ACC112 (cell line): ENCODE results near the gene MARCHF5.
"Not testable (repeated sequence)": the region's sequence is repeated elsewhere in the genome, so short reads cannot be mapped to it uniquely, and the experiment has no call there.

ENCODE experiments used
- H2AFZ ChIP-seq: fragments of 200-600 bp; sonication (generic); one replicate; pipeline ENCODE4 v1.6.0; 2017; ENCODE audit warnings: antibody characterized with exemption, low read length; ENCODE audit not compliant: unreplicated experiment
- H3K27ac ChIP-seq: fragments of 200-600 bp; sonication (generic); 2 replicates; pipeline ENCODE4 v1.5.1; 2014; ENCODE audit warnings: low read depth, mild to moderate bottlenecking, antibody characterized with exemption, low read length, moderate library complexity
- H3K27me3 ChIP-seq: fragments of 200-600 bp; sonication (generic); 2 replicates; pipeline ENCODE4 v1.6.1; 2014; ENCODE audit warnings: mild to moderate bottlenecking, antibody characterized with exemption, low read length, moderate library complexity, mixed read lengths; ENCODE audit not compliant: insufficient read depth
- H3K36me3 ChIP-seq: fragments of 200-600 bp; sonication (generic); 2 replicates; pipeline ENCODE4 v1.6.1; 2016; ENCODE audit warnings: mild to moderate bottlenecking, antibody characterized with exemption, low read length, moderate library complexity, mixed read lengths; ENCODE audit not compliant: insufficient read depth
- H3K4me1 ChIP-seq: fragments of 200-600 bp; sonication (generic); one replicate; pipeline ENCODE4 v1.6.1; 2016; ENCODE audit warnings: low read length, mixed read lengths; ENCODE audit not compliant: insufficient read depth, unreplicated experiment, control insufficient read depth
- H3K4me3 ChIP-seq: fragments of 200-600 bp; sonication (generic); 2 replicates; pipeline ENCODE4 v1.5.1; 2014; ENCODE audit warnings: mild to moderate bottlenecking, low read depth, low read length
- H3K79me2 ChIP-seq: fragments of 200-600 bp; sonication (generic); one replicate; pipeline ENCODE4 v1.6.0; 2016; ENCODE audit warnings: low read length; ENCODE audit not compliant: control insufficient read depth, unreplicated experiment, insufficient read depth

Gene MARCHF5

DNA sequence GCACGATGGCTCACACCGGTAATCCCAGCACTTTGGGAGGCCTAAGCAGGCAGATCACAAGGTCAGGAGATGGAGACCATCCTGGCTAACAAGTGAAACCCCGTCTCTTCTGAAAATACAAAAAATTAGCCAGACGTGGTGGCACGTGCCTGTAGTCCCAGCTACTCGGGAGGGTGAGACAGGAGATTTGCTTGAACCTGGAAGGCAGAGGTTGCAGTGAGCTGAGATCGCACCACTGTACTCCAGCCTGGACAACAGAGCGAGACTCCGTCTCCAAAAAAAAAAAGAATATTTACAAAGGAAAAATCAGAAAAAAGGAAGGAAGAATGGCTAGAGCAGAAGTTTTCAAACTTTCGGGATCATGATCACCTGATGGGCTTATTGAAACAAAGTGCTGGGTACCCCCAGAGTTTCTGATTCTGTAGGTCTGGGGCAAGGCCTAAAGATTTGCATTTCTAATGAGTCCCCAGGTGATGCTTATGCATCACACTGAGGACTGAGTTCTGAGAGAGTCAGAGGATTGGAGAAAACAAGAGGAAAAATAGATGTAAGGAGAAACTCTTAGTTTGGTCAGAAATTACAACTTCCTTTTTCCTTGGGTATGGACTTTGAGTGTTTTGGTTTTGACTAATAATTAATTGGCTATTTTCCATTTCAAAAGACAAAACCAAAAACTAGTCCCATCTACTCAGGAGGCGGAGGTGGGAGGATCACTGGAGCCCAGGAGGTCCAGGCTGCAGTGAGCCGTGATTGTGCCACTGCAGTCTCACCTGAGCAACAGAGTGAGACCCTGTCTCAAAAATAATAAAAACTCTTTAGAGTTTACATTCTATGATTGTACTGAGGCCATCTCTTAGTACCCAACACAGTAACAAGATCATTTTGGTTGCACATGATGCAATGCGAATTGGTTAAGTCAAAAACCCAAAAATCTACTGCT is 14.4 kb downstream of the MARCHF5 start:
- Histone ChIP-seq H3K79me2 (peaks cover 76% of the 10 kb centered on the region), H3K4me1 (no peaks in the 10 kb centered on the region), H3K27ac (no peak overlapping the region), H3K36me3 (no peaks in the 10 kb centered on the region), H3K27me3 (no peaks in the 10 kb centered on the region), H3K4me3 (no peak overlapping the region), H2AFZ (no peak overlapping the region)

DNA sequence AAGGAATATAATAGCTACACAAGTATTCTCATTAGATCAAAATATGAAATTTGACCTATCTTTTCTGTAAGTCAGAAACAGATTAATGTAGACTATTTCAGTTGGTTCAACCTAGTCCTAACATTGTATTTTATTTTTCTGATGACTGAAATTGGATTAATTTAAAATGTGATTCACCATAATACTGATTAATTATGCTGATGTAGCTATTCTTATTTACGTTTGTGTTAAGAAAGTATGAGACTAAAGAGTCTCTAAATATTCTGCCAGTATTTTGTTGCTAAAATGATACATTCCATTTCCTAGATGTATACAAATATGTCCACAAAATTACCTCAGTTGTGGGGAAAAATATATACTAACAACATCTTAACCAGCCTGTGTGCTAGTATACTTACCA is 18.3 kb downstream of the MARCHF5 start:
- Histone ChIP-seq H2AFZ (no peak overlapping the region), H3K79me2 (peaks cover 52% of the 10 kb centered on the region)

DNA sequence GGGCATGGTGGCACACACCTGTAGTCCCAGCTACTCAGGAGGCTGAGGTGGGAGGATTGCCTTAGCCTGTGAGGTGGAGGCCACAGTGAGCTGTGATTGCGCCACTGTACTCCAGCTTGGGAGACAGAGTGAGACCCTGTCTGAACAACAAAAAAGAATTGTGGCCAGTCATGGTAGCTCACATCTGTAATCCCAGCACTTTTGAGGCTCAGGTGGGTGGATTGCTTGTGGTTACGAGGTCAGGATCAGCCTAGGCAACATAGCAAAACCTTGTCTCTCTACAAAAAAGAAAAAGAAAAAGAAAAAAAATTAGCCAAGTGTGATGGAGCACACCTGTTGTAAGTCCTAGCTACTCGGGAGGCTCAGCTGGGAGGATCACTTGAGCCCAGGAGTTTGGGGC is 22.8 kb downstream of the MARCHF5 start:
- no peaks in the 10 kb centered on the region for H3K27me3 ChIP-seq
- no peak overlapping the region for H2AFZ ChIP-seq
- no peaks in the 10 kb centered on the region for H3K4me1 ChIP-seq
- H3K79me2 ChIP-seq = peaks cover 21% of the 10 kb centered on the region
- H3K27ac ChIP-seq = no peak overlapping the region
- no peak overlapping the region for H3K4me3 ChIP-seq
- peaks cover 11% of the 10 kb centered on the region; the same call in 1 of the 2 replicates for H3K36me3 ChIP-seq

More for the DNA sequence above, 18.3 kb downstream of the MARCHF5 start:
- Histone ChIP-seq H3K36me3 (peaks cover 8% of the 10 kb centered on the region; the same call in 1 of the 2 replicates), H3K27me3 (no peaks in the 10 kb centered on the region), H3K4me1 (no peaks in the 10 kb centered on the region), H3K27ac (no peak overlapping the region), H3K4me3 (no peak overlapping the region)

DNA sequence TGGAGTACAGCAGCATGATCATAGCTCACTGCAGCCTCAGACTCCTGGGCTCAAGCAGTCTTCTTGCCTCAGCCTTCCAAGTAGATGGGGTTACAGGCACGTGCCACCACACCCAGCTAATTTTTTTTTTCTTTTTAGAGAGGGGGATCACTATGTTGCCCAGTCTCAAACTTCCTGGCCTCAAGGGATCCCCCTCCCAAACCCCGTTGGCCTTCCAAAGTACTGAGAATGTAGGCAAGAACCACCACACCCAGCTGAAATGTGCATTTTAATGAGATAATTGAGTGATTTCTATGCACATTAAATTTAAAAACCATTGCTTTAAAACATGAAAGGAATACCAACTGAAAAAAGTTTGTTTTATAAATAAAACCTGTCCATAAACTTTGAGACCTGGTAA is 25.6 kb downstream of the MARCHF5 start:
- Histone ChIP-seq H2AFZ (no peak overlapping the region), H3K27me3 (no peaks in the 10 kb centered on the region), H3K79me2 (peaks cover 12% of the 10 kb centered on the region), H3K4me3 (no peak overlapping the region), H3K36me3 (peaks cover 19% of the 10 kb centered on the region; the same call in 1 of the 2 replicates), H3K27ac (no peak overlapping the region), H3K4me1 (no peaks in the 10 kb centered on the region)

DNA sequence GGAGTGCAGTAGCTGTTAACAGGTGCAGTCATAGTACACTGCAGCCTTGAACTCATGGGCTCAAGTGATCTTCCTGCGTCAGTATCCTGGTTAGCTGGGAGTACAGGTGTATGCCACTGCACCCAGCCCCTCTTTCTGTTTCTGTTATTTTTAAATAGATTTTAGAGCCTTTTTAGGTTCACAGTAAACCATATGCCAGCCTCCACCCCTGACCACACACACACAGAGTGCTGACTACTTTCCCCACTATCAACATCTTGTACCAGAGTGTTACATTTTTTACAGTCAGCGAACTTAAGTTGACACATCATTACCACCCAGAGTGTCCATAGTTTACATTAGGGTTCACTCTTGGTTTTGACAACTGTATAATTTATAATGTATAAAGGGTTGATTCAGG is 32.1 kb downstream of the MARCHF5 start:
- Histone ChIP-seq H3K4me3 (no peak overlapping the region), H3K27me3 (no peaks in the 10 kb centered on the region), H2AFZ (no peak overlapping the region), H3K36me3 (0 out of 2 replicates have a peak, but pooled peaks cover 11% of the 10 kb centered on the region), H3K27ac (no peak overlapping the region), H3K79me2 (peaks cover 20% of the 10 kb centered on the region), H3K4me1 (peaks cover 8% of the 10 kb centered on the region)

DNA sequence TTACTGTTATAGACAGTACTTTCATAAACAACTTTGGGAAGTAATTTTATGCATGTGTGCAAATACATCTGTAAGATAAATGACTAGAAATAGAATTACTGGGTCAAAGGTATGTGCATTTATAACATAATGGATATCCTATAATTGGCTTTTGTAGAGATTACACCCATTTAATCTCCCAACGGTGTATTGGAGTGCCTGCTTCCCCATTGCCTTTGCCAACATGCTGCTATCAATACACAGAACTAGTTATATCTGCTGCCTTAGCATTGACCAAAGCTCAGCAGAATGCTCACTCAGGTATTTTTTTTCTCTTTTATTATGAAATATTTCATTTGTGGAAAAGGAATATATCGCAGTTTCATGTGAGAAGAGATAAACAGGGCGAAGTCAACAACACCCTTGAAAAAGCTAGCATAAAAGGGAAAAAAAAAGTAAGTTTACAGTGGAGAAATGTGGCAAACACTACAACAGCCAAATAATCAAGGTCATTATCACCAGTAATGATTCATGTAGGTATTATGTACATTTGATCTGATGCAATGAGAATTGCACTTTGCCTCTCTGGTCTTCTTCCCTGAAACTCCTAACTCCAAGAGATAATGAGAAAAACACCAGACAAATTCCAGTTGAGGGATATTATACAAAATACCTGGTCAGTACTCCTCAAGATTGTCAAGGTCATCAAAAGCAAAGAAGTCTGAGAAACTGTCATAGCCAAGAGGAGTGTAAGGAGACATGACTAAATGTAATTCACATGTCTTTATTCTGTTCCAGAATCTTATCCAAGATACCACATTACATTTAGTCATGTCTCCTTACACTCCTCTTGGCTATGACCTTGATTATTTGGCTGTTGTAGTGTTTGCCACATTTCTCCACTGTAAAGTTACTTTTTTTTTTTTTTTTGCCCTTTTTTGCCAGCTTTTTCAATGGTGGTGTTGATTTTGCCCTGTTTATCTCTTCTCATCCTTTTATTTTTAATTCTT is 36.8 kb downstream of the MARCHF5 start:
- Histone ChIP-seq H2AFZ (no peak overlapping the region), H3K27me3 (no peaks in the 10 kb centered on the region), H3K27ac (no peak overlapping the region), H3K4me1 (peaks cover 18% of the 10 kb centered on the region), H3K4me3 (no peak overlapping the region), H3K36me3 (no peaks in the 10 kb centered on the region), H3K79me2 (peaks cover 25% of the 10 kb centered on the region)

DNA sequence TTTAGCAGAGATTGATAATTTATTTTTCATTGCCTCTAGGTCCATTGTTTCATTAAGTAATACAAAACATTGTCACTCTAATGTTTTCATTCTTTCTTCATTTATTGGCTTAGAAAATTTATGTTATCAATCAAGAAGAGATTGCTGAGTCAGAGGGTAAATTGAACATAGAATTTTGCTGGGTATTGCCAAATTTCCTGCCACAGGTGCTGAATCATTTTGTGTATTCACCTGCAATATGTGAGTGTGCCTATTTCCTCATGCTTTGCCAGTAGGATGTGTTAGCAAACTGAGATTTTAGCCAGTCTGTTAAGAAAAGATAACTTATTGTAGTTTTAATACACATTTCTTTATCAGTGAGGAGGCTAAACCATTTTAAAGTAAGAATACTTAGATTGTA is 38.0 kb downstream of the MARCHF5 start:
- Histone ChIP-seq H3K36me3 (no peaks in the 10 kb centered on the region), H3K79me2 (peaks cover 21% of the 10 kb centered on the region), H3K27ac (no peak overlapping the region), H2AFZ (no peak overlapping the region), H3K4me1 (peaks cover 18% of the 10 kb centered on the region), H3K27me3 (no peaks in the 10 kb centered on the region), H3K4me3 (no peak overlapping the region)

DNA sequence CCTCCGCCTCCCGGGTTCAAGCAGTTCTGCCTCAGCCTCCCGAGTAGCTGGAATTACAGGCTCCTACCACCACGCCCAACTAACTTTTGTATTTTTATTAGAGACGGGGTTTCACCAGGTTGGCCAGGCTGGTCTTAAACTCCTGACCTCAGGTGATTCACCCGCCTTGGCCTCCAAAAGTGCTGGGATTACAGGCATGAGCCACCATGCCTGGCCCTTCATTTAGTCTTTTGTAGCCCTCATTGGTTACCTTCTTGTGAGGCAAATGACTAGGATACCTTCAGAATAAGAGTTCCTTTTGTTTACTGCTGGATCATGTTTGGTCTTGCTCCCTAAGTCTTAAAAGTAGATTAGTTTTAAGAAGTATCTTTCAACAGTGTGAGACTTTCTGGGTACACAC is 39.0 kb downstream of the MARCHF5 start:
- H3K27ac ChIP-seq, H3K36me3 ChIP-seq, H2AFZ ChIP-seq, H3K4me3 ChIP-seq, H3K27me3 ChIP-seq: not testable (repeated sequence)
- Histone ChIP-seq H3K79me2 (peaks cover 25% of the 10 kb centered on the region), H3K4me1 (peaks cover 18% of the 10 kb centered on the region)

DNA sequence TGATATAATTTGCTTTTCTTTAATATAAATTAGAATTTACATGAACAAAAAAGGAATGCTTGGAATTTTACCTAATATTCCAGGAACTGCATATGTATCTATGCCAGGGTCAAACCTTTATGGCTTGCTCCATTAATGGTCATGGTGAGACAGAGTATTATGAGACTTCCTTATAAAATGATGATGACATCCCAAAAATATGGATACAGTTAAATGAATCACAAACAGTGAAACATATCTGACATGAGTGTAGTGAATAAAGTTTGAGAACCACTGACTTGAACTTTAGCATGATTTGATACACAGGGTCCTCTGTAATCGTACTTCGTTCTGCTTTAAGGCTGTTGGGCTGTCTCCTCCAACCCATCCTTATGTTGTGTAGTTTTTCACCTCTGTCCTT is 51.8 kb downstream of the MARCHF5 start:
- H3K27ac ChIP-seq = peak overlapping the region; percentile 18; the same call in 1 of the 2 replicates
- H3K36me3 ChIP-seq = peaks cover 10% of the 10 kb centered on the region; the same call in 1 of the 2 replicates
- no peaks in the 10 kb centered on the region for H3K79me2 ChIP-seq
- H2AFZ ChIP-seq = no peak overlapping the region
- no peaks in the 10 kb centered on the region for H3K27me3 ChIP-seq
- no peak overlapping the region for H3K4me3 ChIP-seq
- H3K4me1 ChIP-seq = peaks cover 10% of the 10 kb centered on the region

DNA sequence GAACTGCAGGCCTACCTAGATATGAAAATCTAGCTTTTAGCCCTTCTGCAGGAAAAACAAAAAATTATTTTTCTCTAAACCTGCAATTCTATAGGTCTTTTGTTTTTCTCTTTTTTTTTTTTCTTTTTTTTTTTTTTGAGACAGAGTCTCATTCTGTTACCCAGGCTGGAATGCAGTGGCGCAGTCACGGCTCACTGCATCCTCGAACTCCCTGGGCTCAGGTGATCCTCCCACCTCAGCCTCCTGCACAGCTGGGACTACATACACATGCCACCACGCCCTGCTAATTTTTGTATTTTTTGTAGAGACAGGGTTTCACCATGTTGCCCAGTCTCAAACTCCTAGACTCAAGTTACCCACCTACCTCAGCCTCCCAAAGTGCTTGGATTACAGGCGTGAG is 54.6 kb downstream of the MARCHF5 start:
- not testable (repeated sequence) for H3K27ac ChIP-seq, H3K27me3 ChIP-seq, H3K79me2 ChIP-seq, H3K4me1 ChIP-seq, H2AFZ ChIP-seq, H3K4me3 ChIP-seq
- peaks cover 11% of the 10 kb centered on the region; the same call in 1 of the 2 replicates for H3K36me3 ChIP-seq
